Left renal pelvis (tissue), 4 donors: ENCODE measurements around the gene PUS3. TPM values are rescaled to one million over a fixed set of nuclear protein-coding genes. Genes with fewer than 3 reads are reported as not detected.

ENCODE experiments used
- DNase-seq, 4 donors: peaks; one replicate each; pipeline ENCODE4 v3.0.0-alpha.2; 2013; ENCODE audit warnings: low read depth in 4 of 4, low spot score in 3 of 4
- polyA plus RNA-seq, 4 donors: library from polyadenylated mRNA; unstranded; fragments of 120-200 nt; gene quantifications; one replicate each; pipeline ENCODE4 v1.2.1, GENCODE V29; 2013; ENCODE audit not compliant: insufficient read length in 4 of 4

PUS3 gene
- polyA plus RNA-seq, 4 donors: 13.1 to 21.7 (median 17.3) TPM

DNA sequence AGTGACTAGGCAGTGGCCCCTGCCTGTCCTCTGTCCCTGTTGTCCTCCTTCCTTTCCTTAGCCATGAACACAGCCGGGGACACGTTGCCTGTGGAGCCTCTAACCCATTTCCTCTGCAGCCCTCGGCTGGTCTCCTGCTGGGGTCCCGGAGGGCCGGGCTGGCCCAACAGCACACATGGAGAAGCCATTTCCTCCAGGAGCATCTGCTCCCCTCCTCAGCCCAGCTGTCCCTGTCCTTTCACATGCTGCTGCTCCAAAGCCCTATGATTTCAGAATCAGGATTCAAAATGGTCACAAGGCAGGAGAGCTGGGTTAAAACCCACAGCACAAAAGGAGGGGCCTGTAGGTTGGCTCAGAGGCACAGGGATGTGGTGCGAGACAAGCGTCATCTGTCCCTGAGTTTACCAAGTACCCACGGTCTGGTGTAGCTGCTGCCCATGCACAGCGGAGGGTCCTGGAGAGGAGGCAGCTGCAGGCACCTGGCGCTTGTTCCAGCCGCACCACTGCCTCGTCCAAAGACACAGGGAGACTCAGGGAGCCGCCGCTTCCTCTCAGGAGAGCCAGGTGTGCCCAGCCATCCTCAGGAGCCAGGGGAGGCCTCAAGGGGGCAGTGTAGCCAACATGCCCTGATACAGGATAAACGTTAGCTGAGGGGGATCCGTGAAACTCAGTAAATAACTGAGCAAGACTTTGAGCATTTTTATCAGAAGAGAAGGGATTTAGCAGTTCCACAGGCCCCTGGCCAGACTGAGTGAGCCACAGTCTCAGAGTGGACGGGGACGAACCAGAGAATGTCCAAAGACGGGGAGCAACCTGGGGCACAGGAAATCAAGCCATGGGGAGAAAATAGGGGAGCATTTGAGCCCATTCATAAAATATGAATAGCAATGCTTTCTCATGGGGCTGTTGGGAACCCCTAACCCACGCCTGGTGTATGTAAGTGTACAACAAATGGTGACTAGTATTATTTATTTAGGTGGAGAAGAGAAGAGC lies 38.9 kb upstream of the PUS3 start:
- DNase-seq: peak in 2 of 4 donors; percentile 21 to 42

GRCh38 chr11:125941267-125941618 lies 38.2 kb upstream of the PUS3 start:
- no peak for DNase-seq

GRCh38 chr11:125940145-125940544 lies 37.1 kb upstream of the PUS3 start:
- DNase-seq: no peak

DNA sequence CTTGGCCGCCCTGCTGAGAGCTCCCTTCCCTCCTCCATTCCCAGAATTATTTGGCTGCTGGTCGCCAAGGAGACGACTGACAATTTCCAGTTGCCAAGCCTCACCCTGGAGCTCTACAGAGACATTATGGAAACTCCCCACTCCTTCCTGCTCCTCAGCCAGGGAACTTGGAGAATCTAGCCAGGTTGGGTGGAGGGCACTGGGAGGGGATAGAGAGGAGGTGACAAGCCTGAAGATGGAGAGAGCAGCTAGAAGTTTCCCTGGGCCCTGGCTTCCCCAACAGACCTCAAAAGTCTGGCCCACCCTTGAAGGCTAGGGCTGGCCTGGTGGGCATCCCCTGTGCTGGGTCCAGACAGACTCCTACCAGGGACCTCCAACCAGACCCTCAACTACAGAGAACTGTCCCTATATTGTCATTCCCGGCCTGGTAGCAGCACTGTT lies 36.1 kb upstream of the PUS3 start:
- DNase-seq: no peak

DNA sequence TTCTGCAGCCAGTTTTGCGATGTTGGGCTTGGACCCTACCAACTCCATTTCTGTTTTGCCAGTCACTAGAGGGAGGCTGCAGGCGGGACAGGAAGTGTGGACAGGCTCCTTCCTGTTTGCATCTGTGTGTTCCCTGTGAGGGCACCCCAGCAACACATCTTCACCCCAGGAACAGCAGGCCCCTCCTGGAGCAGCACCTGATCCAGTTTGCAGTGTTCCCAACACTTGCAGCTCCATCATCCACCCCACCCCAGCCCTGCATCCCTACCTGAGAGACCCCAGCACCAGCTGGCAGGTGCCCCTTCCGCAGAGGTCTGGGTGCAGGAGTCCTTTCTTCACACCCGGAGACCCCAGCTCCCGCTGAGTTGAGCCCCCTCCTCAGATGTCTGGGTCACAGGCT lies 35.4 kb upstream of the PUS3 start:
- no peak for DNase-seq

GRCh38 chr11:125935618-125936199 lies 32.7 kb upstream of the PUS3 start:
- DNase-seq: no peak

- no peak for DNase-seq
Measured at GRCh38 chr11:125935056-125935455, 32.0 kb upstream of the PUS3 start.

DNA sequence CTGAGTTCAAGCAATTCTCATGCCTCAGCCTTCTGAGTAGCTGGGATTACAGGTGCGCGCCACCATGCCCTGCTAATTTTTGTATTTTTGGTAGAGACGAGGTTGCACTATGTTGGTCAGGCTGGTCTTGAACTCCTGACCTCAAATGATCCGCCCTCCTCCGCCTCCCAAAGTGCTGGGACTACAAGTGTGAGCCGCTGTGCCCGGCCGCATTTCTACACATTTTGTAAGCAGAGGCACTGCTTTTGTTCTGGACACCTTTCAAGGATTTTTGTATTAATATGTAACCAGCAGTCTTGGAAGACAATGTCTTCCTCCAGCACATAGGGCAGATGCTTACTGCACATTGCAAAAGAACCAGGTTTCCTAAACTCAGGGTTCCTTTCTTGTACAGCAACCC lies 31.5 kb upstream of the PUS3 start:
- no peak for DNase-seq

GRCh38 chr11:125933030-125933813 lies 30.2 kb upstream of the PUS3 start:
- no peak for DNase-seq

GRCh38 chr11:125932301-125932700 lies 29.3 kb upstream of the PUS3 start:
- DNase-seq: no peak

DNA sequence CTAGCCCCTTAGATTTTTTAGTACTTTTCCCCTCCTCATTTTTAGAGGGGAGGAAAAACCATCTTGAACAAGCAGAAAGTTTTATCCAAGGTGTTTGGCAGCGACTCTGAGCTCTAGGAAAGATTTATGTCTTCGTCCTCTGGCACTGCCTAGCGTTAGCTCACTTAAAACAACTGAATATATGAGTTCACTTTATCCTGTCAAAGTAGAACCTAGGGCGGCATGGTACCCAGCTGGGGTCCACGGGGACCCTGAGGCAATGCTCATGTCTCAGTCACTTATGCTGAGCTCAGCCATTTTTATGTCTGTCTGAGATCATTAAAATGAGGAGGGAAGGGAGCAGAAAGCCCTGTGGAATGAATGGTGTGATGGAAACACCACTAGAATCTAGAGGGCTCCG lies 28.7 kb upstream of the PUS3 start:
- DNase-seq: no peak

- no peak for DNase-seq
Measured at GRCh38 chr11:125931116-125931515, 28.1 kb upstream of the PUS3 start.

GRCh38 chr11:125930076-125930450 lies 27.1 kb upstream of the PUS3 start:
- DNase-seq: no peak

DNA sequence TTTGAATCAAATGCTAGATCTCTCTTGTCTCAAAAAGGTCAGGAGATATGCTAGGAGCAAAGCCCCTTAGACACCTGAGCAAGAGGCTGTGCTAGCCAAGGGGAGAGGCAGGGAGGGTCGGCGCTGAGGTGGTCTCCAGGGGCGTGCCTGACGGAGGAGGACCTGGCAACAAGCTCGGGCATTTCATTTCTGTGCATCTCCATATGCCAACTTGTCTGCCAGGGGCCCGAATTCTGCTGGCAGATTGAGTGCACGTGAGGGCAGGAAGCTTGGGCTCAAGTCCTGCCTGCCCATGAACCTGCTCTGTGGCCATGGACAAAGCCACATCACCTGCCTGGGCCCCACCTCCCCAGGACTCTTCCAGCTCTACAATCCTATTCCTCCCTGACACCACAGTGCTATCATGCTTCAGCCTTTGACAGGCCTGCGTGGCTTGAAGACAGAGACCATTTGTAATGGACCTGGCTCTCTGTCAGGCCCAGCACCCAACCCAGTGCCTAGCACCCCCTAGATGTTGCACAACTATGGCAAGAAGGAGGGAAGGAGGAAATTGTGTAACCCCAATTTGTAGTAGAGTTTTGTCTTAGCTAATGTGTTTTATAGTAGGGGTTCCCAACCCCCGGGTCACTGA lies 26.6 kb upstream of the PUS3 start:
- no peak for DNase-seq

- no peak for DNase-seq
Measured at GRCh38 chr11:125926682-125927081, 23.7 kb upstream of the PUS3 start.

GRCh38 chr11:125925804-125926203 lies 22.8 kb upstream of the PUS3 start:
- no peak for DNase-seq

DNA sequence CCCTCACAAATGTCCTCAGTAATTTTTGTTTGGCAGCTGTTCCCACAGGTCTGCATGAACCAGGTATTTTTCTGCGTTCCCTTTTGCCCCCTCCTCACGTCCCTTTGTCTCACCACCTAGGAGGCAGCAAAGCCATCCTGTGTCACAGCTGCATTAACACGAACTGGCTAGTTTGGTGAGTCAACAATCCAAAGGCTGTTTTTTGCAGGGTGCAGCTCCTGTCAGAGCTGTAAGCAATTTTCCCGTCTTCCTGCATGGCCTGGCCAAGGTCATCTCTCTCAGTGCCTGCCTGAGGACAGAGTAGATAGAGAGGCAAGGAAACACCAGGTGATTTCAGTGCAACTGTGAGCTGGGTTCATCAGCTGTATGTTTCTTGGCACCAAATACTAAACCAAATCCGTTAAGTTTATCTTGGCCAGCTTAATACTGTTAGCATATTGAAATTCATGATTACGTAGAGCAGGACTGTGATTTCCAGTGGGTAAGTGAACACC lies 22.3 kb upstream of the PUS3 start:
- no peak for DNase-seq

DNA sequence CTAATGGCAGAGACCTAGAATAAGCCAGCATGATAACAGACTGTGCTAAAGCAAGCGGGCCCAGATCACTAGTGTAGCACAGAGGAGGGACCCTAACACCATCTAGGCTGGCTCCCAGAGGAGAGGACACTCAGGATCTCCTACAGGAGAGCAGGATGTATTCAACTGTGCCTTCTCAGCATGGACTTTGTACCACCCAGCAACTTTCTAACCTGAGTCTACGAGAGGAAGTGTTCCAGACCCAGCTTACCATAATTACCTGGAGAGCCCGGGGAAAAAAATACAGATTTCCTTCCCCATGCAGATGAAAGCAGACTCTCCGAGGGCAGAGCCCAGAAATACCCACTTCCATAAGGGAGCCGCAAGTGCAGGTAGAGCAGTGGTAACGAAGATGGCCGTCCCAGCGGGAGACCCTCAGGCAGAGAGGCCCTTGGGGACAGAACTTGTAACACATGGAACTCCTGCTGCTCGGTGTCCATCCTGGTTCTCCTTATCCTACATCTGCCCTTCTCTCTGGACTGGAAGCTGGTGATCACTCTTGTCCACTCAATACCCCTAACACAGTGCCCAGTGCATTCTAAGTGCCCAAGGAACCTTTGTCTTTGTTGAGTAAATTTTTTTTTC lies 21.5 kb upstream of the PUS3 start:
- DNase-seq: no peak

- DNase-seq: no peak
Measured at GRCh38 chr11:125923633-125924032, 20.6 kb upstream of the PUS3 start.

DNA sequence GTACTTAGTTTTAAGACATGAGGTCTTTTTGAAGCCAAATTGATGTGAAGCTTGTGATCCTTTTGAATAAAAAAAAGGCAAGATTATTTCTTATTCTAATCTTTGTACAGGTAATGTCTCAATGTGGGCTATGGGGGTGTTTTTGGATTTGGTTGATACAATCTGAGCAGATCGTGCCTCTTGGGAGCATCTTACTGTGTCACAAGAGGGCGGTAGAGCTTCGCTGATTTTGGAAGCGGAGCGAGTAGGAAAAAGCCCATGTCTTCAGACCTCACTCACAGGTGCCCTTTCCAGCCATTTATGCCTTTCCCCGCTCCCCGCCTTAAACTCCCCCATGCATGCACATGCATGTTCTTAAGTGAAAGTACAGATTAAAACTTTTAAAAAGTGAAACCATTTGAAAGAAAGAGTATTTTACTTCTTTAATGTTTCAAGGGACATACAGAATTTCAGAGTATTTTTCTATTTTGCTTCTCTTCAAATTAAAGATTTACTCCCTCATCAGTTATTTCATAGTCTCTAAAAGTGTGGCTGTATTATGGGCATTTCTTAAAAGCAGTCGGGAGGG lies 20.1 kb upstream of the PUS3 start:
- peak in 2 of 4 donors; percentile 61 to 67 for DNase-seq
